Measurements from ENCODE around the gene GPR137B.

DNA sequence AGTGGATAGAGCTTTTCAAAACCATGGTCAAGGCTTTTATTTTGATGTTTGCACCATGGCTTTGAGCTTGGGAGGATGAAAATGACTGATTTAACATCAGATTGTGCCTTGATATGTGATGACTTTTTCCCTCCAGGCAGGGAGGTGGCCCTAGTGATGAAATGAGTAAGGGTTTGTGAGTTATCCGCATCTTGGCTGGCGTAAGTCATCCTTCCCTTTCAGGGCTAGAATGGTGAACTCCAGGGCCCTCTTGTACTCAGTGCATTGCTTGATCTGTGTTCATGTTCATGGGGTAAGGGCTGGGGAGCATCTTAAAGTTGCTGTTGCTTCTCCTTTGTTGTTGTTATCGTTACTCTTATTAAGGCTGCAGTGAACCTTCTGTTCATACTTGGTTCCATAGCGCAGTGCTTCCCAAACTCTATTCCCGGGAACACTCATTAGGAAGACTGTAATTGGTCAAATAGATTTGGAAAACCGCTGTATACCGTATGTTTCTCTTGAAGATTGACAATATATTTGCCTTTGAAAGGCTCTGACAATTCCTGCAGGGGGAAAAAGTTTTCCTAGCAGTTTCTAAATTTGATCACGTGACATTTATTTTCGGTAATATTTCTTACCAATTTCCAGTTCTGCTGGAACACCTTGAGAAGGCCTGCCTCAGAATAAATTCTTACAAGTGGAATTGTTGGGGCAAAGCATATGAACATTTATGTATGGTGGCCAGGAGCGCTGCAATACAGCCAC is 23.1 kb downstream of the GPR137B start:
- TF ChIP-seq, protein P1, sequence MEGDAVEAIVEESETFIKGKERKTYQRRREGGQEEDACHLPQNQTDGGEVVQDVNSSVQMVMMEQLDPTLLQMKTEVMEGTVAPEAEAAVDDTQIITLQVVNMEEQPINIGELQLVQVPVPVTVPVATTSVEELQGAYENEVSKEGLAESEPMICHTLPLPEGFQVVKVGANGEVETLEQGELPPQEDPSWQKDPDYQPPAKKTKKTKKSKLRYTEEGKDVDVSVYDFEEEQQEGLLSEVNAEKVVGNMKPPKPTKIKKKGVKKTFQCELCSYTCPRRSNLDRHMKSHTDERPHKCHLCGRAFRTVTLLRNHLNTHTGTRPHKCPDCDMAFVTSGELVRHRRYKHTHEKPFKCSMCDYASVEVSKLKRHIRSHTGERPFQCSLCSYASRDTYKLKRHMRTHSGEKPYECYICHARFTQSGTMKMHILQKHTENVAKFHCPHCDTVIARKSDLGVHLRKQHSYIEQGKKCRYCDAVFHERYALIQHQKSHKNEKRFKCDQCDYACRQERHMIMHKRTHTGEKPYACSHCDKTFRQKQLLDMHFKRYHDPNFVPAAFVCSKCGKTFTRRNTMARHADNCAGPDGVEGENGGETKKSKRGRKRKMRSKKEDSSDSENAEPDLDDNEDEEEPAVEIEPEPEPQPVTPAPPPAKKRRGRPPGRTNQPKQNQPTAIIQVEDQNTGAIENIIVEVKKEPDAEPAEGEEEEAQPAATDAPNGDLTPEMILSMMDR (IDR thresholded peaks at IDR 0.05 in 4 of 5, conservative IDR thresholded peaks at IDR 0.05 in 1 of 5), result no peak
- TF ChIP-seq POLR2A (IDR thresholded peaks at IDR 0.05), result no peak
